HG02943 (cell line): Measurements from ENCODE around the gene CLTA.

ENCODE experiments used
- ATAC-seq: cut with Tn5 transposase; IDR thresholded peaks from one replicate; pipeline ENCODE4 v1.9.1; 2021; ENCODE audit warnings: mild to moderate bottlenecking, low read depth, moderate library complexity; ENCODE audit not compliant: unreplicated experiment

CLTA gene, protein sequence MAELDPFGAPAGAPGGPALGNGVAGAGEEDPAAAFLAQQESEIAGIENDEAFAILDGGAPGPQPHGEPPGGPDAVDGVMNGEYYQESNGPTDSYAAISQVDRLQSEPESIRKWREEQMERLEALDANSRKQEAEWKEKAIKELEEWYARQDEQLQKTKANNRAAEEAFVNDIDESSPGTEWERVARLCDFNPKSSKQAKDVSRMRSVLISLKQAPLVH

DNA sequence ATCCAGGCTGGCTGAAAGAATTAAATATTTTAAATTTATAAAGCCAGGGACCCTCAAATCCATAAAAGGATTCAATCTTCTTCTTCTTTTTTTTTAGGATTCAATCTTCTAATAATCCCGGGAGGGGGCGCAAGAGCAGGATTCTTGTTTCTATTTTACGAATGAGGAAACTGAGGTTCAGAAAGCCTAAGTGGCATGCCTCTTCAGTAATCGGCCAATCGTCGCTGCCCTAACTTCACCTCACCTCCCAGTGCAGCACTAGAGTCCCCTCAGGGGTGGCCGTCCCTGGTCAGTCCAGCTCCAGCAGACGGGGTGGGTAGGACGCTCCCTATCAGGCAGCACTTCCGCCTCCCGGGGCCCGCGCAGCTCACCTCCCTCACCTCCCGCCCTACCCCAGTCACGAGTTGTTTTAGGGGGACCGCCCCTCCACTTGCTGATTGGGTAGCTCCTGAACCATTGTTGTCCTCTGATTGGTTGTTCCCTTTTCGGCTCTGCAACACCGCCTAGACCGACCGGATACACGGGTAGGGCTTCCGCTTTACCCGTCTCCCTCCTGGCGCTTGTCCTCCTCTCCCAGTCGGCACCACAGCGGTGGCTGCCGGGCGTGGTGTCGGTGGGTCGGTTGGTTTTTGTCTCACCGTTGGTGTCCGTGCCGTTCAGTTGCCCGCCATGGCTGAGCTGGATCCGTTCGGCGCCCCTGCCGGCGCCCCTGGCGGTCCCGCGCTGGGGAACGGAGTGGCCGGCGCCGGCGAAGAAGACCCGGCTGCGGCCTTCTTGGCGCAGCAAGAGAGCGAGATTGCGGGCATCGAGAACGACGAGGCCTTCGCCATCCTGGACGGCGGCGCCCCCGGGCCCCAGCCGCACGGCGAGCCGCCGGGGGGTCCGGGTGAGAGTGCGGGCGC lies at the start of gene CLTA:
Gene CLTA (plus strand): TSS at position 534 of the 902 bp plus-strand sequence. CDS start 136 bp downstream, at position 670.
- peak; percentile 99 for ATAC-seq

DNA sequence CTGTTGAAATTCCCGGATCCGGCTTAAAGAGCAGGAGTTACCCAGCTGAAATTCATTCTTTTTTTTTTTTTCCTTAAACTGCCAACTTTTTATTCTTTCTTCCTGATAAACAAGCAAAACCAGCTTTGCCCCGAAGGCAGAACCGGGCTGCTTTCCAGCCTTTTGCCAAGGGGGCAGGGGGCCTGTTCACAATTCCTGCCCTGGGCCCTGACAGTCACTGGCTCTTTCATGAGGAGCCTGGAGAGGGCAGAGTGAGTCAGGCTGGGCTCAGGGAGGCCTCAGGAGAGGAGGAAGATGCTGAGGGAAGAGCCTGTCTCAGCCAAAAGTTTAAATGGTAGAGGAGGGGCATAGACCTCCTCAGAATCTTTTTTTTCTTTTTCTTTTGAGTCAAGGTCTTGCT lies 49.4 kb upstream of the CLTA start:
- ATAC-seq = no peak

DNA sequence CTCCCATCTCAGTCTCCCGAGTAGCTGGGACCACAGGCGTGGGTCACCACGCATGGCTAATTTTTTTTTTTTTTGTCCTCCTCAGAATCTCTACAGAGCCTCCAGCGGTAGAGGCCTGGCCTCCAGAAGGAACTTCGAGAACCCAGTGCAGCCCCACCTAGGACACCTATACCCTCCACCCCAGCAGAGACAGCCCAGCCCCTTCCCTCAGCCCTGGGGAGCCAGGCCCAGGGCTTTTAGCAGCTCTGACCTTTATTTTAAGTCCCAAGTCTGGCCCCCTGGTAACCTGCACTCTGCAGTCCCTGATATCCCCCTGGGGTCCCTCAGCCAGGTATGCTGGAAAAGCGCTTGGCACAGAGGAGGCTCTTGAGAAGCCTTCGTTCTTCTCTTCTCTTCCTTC lies 49.0 kb upstream of the CLTA start:
- no peak for ATAC-seq

DNA sequence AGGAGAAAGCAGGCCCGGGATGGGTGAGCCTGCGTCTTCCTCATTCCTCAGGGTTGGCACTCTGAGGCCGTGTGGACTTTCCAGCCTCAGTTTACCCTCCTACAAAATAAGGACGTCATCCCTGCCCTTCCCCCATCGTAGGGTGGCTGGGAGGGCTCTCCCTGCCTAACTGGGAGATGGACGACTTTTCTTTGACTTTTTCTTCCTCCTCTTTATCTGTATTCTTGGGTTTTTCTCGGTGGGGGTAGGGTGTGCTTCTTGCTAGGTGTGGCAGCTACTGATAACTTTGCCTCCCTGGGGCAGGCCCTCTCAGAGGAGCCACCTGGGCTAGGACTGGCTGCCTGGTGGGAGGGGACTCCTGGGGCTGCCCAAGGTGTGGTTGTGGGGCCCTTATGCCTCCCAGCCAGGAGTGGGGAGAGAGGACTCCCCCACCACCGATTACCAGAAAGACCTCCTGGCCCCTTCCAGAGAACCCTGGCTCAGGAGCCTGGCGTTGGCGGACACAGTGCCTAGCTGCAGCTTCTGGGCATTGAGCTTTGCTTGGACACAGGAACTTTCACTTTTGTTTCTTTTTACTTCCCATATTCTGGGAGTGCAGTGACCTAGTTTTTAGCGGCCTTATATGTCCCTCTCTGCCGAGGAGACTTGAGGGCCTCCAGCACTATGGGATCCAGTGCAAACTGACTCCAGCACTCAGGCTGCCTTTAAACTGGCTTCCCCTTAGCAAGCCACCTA lies 48.0 kb upstream of the CLTA start:
- no peak for ATAC-seq

DNA sequence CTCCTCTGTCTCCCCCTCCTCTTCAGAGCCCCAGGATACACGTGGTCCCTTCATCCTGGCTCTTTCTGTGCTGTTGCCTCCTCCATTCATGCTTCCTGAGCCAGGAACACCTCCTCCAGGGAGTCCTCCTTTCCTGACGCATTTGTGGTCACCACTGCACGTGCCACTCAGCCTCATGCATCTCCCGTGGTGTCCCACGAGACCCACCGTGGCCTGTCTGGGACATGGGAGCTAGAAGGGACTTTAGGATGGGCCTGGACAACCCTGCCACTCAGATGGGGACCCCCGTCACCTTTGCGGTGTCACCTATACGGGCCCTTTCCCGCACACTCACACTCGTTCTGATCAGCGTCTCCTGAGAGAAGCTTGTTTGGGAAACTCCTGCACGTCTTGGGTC lies 47.5 kb upstream of the CLTA start:
- no peak for ATAC-seq

DNA sequence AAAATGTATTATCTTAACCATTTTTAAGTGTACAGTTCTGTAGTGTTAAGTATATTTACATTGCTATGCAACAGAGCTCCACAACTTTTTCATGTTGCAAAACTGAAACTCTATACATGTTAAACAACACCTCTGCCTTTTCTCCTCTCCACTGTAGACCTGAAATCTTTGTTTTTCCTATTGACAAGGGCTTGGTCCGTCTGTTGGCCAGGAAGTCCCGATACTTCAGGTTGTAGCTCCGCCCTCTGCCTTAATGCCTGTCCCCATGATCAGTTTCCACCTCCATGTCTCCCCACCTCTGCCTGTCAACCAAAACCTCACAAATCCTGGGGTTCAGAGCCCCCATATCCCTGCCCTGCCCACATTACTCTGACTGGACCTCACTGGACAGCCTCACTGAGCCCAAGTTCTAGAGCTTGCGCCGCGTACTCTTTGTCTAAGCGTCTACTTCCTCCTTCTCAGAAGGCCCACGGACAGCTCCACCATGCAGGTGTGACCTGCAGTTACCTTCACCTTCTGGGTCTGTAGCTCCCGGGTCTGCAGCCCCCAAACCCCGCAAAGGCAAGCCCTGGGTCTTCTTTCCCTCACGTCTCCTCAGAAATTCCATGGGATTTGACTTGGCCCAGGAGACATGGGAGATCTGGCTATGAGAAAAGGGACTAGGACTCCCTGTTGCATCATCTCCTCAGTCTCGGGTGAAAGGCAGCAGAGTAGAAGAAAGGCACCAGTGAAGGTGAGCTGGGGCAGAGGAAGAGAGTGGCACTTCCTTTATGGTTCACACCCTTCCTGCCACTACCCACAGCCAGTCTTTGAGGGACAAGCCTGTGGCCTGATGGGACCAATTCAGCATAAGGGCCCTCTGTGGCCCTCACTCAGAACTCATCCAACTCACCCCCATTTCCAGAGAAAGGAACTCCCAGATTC lies 46.1 kb upstream of the CLTA start:
- ATAC-seq = no peak

DNA sequence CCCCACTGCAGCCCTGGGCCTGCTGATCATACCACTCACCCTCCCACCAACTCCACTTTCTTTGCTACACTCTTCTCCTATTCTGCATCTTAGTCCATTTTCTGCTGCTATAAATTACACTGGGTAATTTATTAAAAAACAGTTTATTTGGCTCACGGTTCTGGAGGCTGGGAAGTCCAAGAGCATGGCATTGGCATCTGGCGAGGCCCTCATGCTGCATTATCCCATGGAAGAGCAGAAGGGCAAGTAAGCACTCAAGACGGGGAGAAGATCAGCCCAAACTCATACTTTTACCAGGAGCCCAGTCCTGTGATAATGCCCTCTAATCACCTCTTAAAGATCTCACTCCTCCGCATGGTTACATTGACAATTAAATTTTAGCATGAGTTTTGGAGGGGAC lies 44.8 kb upstream of the CLTA start:
- no peak for ATAC-seq

DNA sequence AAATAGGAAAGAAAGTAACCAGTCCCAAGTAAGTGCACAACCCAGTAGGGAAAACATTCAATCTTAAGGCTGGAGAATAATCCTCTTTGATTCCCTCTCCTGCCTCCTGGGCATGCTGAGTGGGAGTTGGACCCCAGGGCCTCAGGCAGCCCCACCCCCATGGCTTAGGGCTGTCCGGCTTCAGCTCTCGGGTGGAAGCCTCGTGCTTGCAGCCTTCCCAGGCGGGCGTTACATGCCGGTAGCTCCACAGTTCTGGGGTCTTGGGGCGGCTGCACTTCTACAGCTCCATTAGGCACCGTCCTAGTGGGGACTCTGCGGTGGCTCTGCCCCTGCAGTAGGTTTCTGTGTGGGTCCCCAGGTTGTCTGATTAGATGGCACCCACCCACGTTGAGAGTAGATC lies 44.1 kb upstream of the CLTA start:
- ATAC-seq = no peak

DNA sequence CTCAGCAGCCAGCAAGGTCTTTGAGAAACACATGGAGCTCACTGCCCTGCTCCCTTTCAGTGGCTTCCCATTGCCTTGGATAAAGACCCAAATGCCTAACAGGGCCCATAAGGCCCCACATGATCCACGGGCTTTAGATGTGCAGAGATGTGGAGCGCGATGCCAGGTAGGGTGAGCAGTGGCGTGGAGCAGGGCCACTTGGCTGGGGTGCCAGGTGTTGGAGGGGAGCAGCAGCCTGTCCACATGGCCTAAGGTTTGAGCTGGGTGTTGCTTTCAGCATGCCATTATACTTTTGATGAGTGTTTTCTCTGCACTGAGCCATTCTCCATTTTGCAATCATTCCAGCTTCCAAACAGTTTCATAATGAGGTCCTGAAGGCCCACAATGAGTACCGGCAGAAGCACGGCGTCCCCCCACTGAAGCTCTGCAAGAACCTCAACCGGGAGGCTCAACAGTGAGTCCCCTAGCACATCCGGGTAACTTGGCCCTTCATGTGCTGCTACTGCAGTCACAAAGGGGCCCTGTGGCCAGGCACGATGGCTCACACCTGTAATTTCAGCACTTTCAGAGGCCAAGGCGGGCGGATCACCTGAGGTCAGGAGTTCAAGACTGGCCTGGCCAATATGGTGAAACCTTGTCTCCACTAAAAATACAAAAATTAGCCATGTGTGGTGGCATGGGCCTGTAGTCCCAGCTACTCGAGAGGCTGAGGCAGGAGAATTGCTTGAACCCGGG lies 43.1 kb upstream of the CLTA start:
- ATAC-seq = no peak

DNA sequence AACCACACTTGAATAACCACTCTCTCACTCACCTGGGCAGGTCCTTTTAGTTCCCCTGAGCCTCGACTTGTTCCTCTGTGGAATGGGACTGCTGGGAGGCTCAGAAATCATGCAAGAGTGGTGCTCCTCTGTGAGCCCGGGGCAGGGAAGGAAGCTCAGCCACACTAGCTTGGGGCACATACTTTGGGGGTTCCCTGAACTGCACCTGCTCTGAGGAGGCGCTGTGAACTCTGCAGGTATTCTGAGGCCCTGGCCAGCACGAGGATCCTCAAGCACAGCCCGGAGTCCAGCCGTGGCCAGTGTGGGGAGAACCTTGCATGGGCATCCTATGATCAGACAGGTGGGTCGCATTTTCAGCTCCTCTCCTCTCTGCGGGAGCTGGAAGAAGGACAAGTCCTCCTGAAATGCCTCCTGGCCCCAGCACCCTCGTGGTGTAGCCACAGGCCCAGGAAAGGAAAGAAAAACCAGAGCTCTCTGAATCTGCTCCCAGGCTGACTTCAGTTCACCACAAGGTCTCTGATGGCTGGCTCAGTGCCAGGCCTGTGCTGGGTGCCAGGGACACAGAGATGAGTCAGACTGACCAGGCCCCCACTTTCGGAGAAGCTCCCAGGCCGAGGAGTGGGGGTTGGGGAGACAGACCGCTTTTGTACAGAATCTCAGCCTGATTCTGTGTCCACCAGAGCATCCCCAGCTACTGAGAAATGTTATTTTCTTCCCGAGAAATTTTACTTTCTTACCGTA lies 42.2 kb upstream of the CLTA start:
- no peak for ATAC-seq

DNA sequence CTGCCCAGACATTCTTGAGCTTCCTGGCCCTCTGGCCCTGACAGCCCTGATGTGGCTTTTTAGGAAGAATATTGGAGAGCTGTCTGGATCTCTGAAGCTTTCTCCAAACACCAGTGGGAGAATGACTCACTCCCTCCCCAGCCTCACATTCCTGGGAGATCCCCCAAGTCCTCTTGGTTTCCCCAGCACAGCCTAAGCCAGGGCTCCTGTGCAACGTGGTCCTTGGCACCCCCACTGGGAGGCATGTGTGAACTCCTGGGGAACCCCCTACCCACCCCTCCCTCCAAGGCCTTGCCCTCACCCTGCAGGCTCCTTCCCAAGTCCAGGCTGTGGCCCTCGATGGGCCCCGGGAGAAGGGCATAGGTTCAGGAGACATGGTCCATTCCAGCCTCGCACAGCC lies 41.5 kb upstream of the CLTA start:
- no peak for ATAC-seq

DNA sequence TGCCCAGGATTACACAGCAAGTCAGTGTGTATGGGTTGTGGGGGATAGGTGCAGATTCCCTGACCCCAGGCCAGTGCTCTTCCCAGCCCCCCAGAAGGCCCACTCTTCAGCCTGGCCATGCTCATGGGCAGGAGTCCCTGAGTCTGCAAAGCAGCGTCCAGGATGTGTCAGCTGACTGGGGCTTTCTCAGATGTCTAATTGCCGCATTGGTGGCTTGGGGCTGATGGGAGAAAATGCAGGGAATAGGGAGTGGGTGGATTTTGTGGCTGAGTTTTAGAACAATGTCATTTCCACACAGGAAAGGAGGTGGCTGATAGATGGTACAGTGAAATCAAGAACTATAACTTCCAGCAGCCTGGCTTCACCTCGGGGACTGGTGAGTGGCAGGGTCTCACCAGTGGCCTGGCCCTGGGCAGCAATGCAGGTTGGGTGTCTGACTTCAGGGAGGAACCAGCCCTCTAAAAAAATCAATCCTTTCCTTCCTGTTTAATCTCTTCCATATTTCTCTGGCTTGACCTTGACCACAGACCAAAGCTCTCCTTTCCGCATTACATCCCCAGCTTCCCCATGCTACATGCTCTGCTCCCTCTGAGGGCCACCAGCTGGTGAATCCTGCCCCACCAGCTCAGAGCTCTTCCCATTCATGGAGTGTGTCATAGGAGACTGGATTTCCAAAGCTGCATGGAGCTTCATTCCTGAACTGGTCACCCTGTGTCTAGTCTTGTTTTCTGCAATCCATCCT lies 40.0 kb upstream of the CLTA start:
- ATAC-seq = no peak

DNA sequence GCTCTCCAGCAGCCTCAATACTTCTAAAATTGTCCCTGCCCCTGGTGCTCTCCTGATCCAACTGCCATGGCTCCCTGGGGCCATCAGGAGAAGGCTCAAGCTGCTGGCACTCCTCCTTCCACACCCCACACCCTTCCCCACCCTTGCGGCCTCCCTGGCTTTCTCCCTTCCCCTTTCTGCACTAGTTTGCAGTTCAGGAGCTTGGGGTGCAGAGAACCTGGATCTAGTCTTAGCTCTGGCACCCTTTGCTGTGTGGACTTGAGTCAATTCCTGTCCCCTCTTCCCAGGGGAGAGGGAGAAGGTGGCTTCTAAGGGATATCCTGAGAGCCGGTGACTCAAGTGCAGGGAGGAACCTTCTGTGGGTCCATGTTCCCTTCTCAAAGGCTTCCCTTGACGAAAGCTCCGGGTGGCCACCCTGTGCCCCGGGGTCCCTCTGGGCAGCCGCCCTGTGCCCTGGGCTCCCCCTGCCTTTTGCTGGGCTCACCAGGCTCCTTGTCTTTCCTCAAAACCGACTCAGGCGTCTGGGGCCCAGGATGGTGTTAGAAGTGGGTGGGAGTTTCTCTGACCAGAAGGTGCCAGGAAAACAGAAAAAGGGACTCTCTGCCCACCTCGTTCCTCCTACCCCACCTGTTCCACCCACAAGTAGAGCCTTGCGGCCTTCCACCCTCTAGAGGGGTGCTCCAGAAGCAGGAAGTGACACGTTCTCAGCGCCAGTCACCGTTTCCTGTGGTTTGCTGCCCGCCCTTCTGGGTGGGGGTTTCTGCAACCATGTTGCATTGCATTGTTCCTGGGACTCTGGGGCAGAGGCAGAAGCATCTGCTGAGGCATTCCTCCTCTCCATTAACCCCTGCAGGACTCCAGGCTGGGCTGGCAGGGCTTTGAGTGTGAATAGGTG lies 39.2 kb upstream of the CLTA start:
- ATAC-seq = peak; percentile 74

DNA sequence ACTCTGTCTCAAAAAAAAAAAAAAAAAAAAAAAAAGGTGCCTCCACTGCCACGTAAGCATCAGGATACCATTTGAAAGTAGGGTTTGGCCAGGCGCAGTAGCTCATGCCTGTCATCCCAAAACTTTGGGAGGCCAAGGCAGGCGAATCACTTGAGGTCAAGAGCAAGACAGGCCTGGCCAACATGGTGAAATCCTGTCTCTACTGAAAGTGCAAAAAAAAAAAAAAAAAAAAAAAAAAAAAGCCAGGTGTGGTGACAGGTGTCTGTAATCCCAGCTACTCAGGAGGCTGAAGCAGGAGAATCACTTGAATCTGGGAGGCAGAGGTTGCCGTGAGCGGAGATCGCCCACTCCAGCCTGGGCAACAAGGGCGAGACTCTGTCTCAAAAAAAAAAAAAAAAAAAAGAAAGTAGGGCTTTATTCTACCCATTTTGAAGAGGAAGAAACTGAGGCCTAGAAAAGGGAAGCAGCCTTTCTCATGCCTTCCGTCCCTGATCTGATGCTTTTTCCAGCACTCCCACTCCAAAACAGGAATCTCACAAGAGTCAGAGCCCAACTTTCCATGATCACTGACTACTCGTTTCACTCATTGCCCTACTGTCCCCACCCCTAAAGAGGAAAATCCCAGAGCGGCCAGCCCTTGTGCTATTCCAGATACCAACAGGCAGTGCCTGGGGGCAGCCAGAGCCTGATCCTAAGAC lies 37.8 kb upstream of the CLTA start:
- ATAC-seq = no peak

DNA sequence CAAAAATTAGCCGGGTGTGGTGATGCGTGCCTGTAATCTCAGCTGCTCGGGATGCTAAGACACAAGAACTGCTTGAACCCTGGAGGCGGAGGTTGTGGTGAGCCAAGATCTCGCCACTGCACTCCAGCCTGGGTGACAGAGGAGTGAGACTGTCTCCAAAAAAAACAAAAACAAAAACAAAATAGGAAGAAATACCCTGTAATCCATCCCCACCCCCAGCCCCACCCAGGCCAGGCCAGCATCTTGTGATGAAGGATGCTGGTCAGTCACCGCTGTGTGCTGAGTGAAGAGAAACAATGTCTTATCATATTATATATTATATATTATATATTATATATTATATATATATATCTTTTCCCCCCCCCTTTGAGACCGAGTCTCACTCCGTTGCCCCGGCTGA lies 37.0 kb upstream of the CLTA start:
- no peak for ATAC-seq

DNA sequence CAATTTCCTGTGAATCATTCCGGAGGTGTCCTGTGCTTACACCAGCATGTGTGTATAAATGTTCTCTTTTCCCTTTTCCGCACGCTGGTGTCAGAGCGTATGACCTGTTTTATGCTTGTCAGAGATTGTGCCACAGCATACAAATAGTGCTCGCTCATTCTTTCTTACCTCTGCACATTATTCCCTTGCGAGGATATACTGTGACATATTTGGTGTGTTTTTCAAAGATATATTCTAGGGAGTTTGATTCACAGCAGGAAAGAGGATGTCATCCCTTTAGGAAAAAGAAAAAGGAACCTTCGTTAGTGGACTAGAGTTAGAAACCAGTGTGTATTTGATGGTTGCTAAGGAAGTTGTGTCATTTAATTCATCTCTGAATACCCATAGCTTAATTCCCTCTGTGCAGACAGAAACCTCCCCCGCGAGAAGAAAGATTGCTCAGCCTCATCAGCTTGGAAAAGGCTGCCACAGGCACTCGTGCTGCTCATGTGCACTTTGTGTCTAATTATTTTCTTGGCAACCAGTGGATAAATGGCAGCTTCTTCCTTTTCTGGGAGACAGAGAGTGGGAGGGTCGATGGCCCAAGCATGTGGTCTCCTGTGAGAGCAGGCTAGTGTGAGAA lies 36.3 kb upstream of the CLTA start:
- ATAC-seq = no peak
